Ovary (tissue), 3 donors: ENCODE data around the gene POU2AF1.

ENCODE experiments used
- EP300 ChIP-seq: sonication (generic); formaldehyde crosslinking; IDR thresholded peaks from one replicate; pipeline ENCODE4 v1.6.1; 2017; ENCODE audit warnings: antibody characterized with exemption
- POLR2A ChIP-seq: fragments of 450-650 bp; IDR thresholded peaks from one replicate; pipeline ENCODE4 v1.6.1; 2017; ENCODE audit warnings: antibody characterized with exemption, mild to moderate bottlenecking, moderate library complexity
- TF ChIP-seq, protein P1 (sequence below), 3 donors: fragments of 450-650 bp in 2 of 3; fragments of 200-600 bp in 1 of 3; IDR thresholded peaks; one replicate each; pipeline versions ENCODE4 v1.5.1 to v1.8.0; 2016 to 2022; ENCODE audit warnings: antibody characterized with exemption in 3 of 3, mild to moderate bottlenecking in 1 of 3
- donor health status: DM: no; HTN: no; CAD: no.

DNA sequence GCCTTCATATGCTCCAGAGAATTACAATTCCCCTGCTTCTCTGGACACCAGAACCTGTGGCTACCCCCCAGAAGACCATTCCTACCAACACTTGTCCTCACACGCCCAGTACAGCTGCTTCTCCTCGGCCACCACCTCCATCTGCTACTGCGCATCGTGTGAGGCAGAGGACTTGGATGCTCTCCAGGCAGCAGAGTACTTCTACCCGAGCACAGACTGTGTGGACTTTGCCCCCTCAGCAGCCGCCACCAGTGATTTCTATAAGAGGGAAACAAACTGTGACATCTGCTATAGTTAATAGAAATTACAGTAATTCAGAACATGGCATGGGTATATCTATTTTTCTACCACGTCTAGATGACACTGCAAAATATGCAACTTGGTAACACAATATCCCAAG, 70.9 kb downstream of the POU2AF1 start:
- TF ChIP-seq, protein P1, sequence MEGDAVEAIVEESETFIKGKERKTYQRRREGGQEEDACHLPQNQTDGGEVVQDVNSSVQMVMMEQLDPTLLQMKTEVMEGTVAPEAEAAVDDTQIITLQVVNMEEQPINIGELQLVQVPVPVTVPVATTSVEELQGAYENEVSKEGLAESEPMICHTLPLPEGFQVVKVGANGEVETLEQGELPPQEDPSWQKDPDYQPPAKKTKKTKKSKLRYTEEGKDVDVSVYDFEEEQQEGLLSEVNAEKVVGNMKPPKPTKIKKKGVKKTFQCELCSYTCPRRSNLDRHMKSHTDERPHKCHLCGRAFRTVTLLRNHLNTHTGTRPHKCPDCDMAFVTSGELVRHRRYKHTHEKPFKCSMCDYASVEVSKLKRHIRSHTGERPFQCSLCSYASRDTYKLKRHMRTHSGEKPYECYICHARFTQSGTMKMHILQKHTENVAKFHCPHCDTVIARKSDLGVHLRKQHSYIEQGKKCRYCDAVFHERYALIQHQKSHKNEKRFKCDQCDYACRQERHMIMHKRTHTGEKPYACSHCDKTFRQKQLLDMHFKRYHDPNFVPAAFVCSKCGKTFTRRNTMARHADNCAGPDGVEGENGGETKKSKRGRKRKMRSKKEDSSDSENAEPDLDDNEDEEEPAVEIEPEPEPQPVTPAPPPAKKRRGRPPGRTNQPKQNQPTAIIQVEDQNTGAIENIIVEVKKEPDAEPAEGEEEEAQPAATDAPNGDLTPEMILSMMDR (IDR thresholded peaks at IDR 0.05) = no peak
- TF ChIP-seq POLR2A (no peak), EP300 (no peak)
